GM21381 (cell line): Measurements from ENCODE around the gene GJB1.
"Not testable (repeated sequence)": the region's sequence is repeated elsewhere in the genome, so short reads cannot be mapped to it uniquely, and the experiment has no call there.

Source experiments
- ATAC-seq: cut with Tn5 transposase; IDR thresholded peaks from one replicate; pipeline ENCODE4 v1.9.1; 2021; ENCODE audit warnings: mild to moderate bottlenecking, moderate library complexity; ENCODE audit not compliant: unreplicated experiment

Gene GJB1

GRCh38 chrX:71253253-71254091 is 30.4 kb downstream of the GJB1 start:
- ATAC-seq = no peak

DNA sequence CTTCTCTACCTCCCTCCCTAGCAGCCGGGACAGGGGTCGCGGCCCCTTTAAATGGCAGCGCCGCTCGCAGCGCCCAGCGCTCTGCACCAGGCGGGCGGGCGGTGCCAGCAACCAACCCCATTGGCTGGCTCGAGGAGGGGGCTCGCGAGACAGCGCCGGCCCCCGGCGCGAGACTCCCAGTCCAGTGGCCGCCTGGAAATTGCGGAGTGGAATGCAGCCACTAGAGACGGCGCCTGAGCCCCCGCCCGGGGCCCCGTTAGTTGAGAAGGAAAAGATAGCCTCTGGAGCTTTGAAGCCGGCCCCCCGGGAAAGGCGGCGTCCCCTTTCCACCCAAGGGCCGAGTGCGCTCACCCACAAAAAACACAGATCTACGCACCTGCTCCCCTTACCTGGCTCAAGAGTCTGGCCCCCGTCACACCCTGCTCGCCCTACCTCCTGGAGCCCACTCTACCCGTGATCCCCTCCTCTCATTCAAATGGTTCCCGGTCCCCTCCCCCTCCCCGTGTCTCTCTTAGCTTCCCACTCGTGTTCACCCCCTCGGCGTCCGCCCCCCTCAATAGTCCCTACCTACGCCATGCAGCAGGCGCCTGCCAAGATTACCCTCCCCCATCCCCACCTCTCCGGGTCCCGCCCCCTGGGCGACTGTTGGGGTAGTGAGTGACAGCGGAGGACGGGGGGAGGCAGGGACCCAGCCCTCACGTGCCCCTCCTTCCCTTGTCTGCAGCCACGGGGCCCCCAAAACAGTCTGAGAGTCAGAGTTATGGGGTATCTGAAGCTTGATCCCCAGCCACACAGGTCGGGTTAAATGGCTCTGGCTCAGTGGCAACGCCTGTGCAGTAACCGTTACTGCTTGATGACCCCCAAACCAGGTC is 31.3 kb downstream of the GJB1 start, which contains the start of gene ZMYM3:
ZMYM3 (minus strand) TSS at position 49 of the 872 bp plus-strand sequence. CDS start 885 bp downstream, outside the sequence.
- peak; percentile 85 for ATAC-seq

- ATAC-seq = no peak
Measured at GRCh38 chrX:71256051-71256450, 33.0 kb downstream of the GJB1 start.

GRCh38 chrX:71256856-71257255 is 33.8 kb downstream of the GJB1 start:
- ATAC-seq = no peak

DNA sequence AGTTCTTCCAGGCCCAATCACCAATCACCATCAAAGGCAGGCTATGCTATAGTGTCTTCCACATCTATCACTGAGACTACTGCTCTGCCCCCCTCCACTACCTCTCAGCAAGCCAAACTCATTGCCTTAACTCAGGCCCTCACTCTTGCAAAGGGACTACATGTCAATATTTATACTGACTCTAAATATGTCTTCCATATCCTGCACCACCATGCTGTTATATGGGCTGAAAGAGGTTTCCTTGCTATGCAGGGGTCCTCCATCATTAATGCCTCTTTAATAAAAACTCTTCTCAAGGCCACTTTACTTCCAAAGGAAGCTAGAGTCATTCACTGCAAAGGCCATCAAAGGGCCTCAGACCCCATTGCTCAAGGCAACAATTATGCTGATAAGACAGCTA is 45.6 kb downstream of the GJB1 start:
- not testable (repeated sequence) for ATAC-seq

- ATAC-seq = no peak
Measured at GRCh38 chrX:71269801-71270395, 46.9 kb downstream of the GJB1 start.

DNA sequence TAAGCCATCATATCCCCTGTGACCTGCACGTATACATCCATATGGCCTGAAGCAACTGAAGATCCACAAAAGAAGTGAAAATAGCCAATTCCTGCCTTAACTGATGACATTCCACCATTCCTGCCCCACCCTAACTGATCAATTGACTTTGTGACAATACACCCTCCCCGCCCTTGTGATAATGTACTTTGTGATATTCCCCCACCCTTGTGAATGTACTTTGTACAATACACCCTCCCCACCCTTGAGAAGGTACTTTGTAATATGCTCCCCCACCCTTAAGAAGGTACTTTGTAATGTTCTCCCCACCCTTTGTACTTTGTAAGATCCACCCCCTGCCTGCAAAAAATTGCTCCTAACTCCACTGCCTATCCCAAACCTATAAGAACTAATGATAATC is 49.3 kb downstream of the GJB1 start:
- ATAC-seq = not testable (repeated sequence)
